Right ventricle myocardium superior (tissue), 1 donor: Measurements from ENCODE around the gene PTPN1. TPM values are rescaled to one million over a fixed set of nuclear protein-coding genes. Genes with fewer than 3 reads are reported as not detected.
"Not testable (repeated sequence)": the region's sequence is repeated elsewhere in the genome, so short reads cannot be mapped to it uniquely, and the experiment has no call there.

Experiments used
- ATAC-seq: fragments of 200-7000 bp; cut with Tn5 transposase; one replicate; pipeline ENCODE4 v1.9.1; 2020; ENCODE audit warnings: mild to moderate bottlenecking; ENCODE audit not compliant: poor library complexity
- DNase-seq: peaks from one replicate; pipeline ENCODE4 v3.0.0-alpha.2; 2020
- intact Hi-C: fragments of 100-400 bp; cut with DNase I; formaldehyde crosslinking; loops from one replicate; pipeline ENCODE4 v1.11.2; 2022
- long read RNA-seq: library from polyadenylated mRNA; unstranded; transcript quantifications from one replicate; pipeline ENCODE4 v2.0.0, GENCODE V29; 2021
- total RNA-seq: library from RNA; stranded (reverse); fragmentation: NEBNext Ultra II Directional; extraction: Animal tissue kit (Norgen Biotek cat#: 25700); gene quantifications from one replicate; pipeline ENCODE4 v1.2.1, GENCODE V29; 2021
- donor health status: DM: no; HTN: yes; CAD: no; lungs with severe emphysema.

The PTPN1 gene
- 20.1 TPM for total RNA-seq
- long read RNA-seq, full-length matches to known transcripts: 5 of 13 reads
- long read RNA-seq, partial matches to known transcripts: 5 of 13 reads
- long read RNA-seq, other reads (novel, unspliced or antisense): 3 of 13 reads

DNA sequence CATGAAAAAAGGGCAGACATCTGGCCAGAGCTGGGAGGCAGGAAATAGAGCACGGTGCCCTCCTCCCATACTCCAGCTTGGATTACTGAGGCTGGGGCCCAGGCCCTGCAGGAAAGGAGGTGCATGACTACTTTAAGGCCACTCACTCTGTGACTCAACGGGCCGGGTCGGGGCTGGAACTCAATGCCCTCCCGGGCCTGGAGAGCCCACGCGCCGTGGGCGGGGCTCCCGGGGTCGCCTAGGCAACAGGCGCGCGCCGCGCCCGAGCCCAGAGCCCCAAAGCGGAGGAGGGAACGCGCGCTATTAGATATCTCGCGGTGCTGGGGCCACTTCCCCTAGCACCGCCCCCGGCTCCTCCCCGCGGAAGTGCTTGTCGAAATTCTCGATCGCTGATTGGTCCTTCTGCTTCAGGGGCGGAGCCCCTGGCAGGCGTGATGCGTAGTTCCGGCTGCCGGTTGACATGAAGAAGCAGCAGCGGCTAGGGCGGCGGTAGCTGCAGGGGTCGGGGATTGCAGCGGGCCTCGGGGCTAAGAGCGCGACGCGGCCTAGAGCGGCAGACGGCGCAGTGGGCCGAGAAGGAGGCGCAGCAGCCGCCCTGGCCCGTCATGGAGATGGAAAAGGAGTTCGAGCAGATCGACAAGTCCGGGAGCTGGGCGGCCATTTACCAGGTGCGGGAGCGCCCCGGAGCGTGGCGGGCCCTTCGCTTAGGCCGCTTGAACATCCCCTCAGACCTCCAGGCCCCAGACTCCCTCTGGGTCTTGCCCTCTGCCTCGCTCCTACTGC, at the start of gene PTPN1:
Gene PTPN1, plus strand, starts transcription at position 461 of the 783 bp plus-strand sequence. Its CDS starts 145 bp downstream, at position 606.
- intact Hi-C loops: loop anchor here (5.0 kb wide), 1 partner anchor 62 kb away; no protein-coding TSS in a partner anchor
- ATAC-seq (peak; percentile 98), DNase-seq (peak; percentile 99)

- DNase-seq (peak; percentile 94), ATAC-seq (peak; percentile 92)
- intact Hi-C loops: loop anchor here (5.0 kb wide), 1 partner anchor 63 kb away; no protein-coding TSS in a partner anchor
Measured at GRCh38 chr20:50460608-50461267, 49.4 kb upstream of the PTPN1 start.

DNA sequence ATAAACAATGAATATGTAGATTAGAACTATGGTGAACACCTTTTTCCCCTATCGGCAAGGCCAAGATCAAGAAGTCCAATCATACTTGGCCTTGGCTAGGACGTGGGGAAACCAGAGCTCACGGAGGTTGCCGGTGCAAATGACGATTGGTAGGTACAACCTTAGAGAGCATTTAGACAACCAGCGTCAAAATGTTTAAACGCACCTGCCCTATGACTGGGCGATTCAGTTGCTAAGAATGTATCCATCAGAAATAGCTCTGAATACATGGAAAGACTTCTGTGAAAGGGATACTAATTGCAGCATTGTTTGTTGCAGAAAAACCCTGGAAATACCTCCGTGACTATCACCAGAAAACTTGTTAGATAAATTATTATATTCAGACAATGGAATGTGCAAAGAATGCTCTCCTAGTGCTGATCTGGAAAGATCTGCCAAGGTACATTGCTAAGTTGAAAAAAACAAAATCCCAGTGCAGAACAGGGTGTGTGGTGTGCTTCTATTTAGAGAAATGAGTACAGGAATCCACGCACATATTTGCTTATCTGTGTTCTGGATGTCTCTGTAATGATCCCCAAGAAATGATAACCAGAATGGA, 48.0 kb upstream of the PTPN1 start:
- no peak for ATAC-seq
- no peak for DNase-seq
- intact Hi-C loops: loop anchor here (5.0 kb wide), 1 partner anchor 65 kb away; no protein-coding TSS in a partner anchor

DNA sequence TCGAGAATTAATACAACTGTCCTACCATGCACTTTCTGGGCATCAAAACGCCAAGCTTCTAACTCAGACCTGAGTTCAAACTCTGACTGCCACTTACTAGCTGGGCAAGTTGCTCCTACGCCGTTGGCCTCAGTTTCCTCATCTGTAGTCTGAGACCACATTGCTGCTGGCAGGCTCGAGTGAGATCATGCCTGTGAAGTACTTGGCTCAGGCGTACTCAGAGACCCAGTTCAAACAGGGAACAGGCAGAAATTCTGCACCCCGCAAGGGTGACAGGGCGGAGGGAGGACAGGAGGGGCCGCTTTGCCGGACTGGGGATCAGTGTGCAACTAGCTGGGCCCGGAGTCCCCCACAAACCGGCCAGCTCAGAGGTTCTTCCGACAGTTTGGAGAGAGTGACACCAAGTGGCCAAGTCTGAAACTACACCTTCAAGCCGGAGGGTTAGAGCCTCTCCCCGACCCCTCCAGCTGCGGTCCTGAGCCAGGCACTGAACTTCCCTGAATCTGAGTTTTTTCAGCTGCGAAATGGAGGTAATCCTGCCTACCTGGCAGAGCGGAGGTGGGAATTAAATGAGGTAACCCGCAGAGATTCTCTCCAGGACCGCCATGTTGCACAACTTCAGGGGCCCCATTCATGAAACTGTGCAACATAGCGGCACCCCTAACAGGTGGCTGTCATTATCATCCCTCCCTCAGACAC, 46.0 kb upstream of the PTPN1 start:
- intact Hi-C loops: loop anchor here (1.0 to 5.0 kb wide), 2 partner anchors 67 to 278 kb away; no protein-coding TSS in a partner anchor
- DNase-seq (peak; percentile 67), ATAC-seq (peak; percentile 76)

DNA sequence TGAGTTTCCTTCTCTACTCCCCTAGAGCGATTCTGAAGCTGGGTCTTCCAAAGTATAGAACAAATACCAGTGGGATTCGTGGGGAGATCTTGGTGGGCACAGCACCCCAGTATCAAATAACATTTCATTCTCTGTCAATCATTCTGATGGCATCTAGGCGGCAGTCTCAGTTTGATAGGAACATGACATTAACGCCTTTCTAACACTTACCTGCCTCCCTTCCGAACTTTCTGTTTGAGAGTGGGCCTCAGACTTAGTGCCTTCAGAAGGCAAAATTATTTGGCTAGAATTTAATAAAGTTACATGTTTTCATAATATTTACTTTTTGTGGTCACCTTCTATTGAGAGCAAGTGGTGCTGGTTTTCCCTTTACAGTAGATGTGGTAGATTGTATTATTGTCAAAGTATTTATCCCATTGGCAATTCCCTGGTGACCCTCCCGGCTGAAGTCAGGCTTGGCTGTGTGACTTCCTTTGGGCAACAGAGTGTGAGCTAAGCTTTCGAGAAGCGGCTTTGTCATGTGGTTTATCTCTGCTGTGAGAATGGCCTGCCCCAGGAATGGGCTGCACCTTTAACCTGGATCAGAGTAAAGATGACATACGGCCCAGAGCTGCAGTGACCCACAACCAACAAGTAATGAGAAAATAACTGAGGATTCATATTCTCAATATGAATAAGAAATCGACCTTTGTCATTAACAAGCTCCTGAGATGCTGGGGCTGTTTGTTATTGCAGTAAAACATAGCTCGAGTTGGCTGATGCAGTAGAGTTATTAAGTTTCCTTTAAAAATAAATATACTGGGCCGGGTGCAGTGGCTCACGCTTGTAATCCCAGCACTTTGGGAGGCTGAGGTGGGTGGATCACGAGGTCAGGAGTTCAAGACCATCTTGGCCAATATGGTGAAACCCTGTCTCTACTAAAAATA, 45.2 kb upstream of the PTPN1 start:
- DNase-seq (no peak), ATAC-seq (no peak)
- intact Hi-C loops: loop anchor here (1.0 to 5.0 kb wide), 2 partner anchors 68 to 279 kb away; no protein-coding TSS in a partner anchor

GRCh38 chr20:50467174-50467573, 43.0 kb upstream of the PTPN1 start:
- ATAC-seq (no peak), DNase-seq (no peak)
- intact Hi-C loops: no loop called here

GRCh38 chr20:50467718-50468356, 42.3 kb upstream of the PTPN1 start:
- ATAC-seq: no peak
- DNase-seq: no peak
- intact Hi-C loops: no loop called here

GRCh38 chr20:50468378-50468798, 41.8 kb upstream of the PTPN1 start:
- intact Hi-C loops: no loop called here
- ATAC-seq (no peak), DNase-seq (no peak)

DNA sequence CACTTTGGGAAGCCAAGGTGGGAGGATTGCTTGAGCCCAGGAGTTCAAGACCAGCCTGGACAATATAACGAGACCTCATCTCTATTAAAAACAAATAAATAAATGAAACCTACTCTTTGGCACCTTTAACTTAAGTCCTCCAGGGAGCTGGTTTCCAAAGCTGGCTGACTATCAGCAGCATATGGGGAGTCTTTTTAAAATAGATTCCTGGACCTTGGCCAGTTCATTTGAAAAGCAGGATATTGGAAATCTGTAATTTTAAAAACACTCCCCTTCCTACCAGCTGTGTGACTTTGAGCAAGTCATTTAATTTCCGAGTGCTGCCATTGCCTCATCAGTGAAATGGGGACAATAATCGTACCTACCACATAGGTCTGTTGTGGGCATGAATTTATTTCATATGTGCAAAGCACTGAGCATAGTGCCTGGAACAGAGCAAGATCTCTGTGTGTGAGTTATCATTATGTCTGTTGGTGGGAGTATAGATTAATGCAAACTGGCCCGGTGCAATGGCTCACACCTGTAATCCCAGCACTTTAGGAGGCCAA, 40.9 kb upstream of the PTPN1 start:
- DNase-seq (no peak), ATAC-seq (no peak)
- intact Hi-C loops: no loop called here

- intact Hi-C loops: no loop called here
- no peak for ATAC-seq
Measured at GRCh38 chr20:50469796-50470195, 40.4 kb upstream of the PTPN1 start.

DNA sequence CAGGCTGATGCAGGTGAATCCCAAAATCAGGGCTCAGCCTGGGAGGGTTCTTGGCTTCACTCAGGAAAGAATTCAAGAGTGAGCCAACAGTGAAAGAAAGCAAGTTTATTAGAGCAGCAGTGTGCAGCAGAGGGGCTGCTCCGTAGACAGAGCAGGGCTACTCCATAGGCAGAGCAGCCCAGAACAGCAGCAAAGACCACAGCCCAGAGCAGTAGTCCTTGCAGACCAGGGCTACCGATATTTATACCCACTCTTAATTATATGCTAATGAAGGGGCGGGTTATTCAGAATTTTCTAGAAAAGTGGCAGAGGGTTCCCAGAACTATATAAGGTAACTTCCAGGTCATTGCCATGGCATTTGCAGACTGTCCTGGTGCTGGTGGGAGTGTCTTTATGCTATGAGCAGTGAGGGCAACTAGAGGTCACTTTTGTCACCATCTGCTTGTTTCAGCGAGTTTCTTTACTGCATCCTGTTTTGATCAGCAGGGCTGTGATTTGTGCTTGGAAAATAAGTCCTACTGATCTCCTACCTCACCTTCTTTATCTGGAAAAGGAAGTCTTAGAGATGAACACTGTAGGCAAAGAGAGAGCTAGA, 39.8 kb upstream of the PTPN1 start:
- DNase-seq (no peak), ATAC-seq (no peak)
- intact Hi-C loops: no loop called here

More at GRCh38 chr20:50469796-50470195, 40.4 kb upstream of the PTPN1 start:
- no peak for DNase-seq

DNA sequence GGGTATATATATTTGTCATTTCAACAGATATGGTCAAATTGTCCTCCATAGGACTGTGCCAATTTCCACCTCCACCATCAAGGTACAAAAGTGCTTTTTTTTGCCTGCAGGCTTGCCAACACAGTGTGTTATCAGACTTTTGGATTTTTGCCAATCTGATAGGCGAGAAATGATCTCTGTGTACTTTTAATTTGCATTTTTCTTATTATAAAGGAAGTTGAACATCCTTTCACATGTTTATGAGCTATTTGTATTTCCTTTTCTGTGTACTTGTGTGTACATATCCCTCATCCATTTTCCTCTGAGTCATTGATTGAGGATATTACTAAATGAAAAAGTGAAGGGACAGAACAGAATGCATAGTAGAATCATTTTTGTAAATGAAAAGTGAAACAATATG, 39.0 kb upstream of the PTPN1 start:
- no peak for DNase-seq
- intact Hi-C loops: no loop called here

DNA sequence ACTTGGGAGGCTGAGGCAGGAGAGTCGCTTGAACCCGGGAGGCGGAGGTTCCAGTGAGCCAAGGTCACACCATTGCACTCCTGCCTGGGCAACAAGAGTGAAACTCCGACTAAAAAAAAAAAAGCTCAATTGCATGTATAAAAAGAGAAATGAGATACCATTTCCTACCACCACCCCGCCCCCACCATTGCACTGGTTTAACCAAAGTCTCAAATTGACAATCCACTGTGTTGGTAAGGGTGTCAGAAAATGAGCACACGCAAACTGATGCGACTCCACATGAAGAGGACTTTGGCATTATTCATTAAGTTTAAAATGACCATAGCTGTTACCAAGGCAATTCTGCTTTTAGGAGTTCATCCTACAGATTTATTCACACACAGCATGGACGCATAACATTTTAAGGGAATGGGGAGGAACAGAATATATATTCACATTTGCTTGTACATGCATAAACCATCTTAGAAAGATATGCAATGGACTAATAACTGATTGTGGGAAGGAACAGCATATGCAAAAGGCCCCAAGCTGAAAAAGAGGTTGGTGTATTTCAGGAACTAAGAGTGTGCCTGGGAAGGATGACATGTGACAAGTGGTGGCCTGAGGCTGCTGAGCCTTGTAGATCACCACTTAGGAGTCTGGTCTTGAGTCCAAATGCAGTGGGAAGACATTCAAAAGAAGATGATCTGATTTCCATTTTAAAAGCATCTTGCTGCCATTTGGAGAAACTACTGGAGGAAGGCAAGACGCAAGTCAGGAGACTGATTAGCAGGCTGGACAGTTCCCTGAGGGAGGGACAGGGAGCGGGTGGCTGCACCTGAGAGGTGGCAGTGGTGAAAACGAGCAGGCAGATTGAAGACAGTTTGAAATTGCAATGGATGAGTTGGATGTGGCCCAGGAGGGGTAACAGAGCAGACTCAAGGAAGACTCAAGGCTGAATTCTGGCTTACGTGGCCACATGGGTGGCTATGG, 37.2 kb upstream of the PTPN1 start:
- intact Hi-C loops: no loop called here
- no peak for DNase-seq
- ATAC-seq: peak; percentile 34

More for the DNA sequence above, 39.0 kb upstream of the PTPN1 start:
- no peak for ATAC-seq

- DNase-seq, intact Hi-C loops, ATAC-seq: not testable (repeated sequence)
Measured at GRCh38 chr20:50474356-50474755, 35.8 kb upstream of the PTPN1 start.

GRCh38 chr20:50475681-50476292, 34.4 kb upstream of the PTPN1 start:
- DNase-seq: no peak
- intact Hi-C loops: loop anchor here (5.0 kb wide), 1 partner anchor 102 kb away; no protein-coding TSS in a partner anchor

More at GRCh38 chr20:50475681-50476292, 34.4 kb upstream of the PTPN1 start:
- peak; percentile 4 for ATAC-seq
